ENCODE data around the gene SLC45A2. TPM values are rescaled to one million over a fixed set of nuclear protein-coding genes. Genes with fewer than 3 reads are reported as not detected.
"Not testable (repeated sequence)": the region's sequence is repeated elsewhere in the genome, so short reads cannot be mapped to it uniquely, and the experiment has no call there.

The SLC45A2 gene
- polyA plus RNA-seq, 1 donor: 0.12 TPM

DNA sequence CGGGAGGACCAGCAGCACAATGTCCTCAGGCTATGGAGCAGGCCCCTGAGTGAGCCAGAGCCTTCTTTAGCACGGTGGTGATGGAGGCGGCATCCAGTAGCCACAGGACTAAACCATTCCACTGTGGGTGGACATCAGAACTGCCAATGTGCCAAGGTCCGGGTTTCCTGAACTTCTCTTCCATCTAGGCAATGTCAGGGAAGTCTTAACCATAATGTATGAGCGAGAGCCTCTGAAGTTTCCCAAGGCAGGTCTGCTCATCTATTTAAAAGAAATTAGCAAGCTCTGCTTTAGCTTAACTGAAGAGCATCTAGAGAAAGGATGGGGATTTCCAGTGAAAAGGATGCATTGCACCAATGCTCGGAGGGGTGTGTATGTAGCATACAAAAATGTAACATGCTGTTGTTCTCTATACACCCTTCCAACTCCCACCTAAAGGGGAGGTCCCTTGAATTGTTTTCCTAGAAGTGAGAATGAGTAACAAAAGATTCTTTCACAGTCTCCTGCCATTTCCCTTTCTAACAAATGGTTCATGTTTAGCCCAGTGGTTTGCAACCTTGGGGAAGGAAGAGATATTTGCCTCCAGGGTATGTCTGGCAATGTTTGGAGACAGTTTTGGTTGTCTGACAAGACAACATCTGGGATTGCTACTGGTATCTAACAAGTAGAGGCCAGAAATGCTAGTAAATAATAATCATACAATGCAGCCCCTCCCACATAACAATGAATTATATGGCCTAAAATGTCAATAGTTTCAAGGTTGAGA is 54.4 kb downstream of the SLC45A2 start:
- Histone ChIP-seq H3K27me3 (ENCODE audit: control insufficient read depth, insufficient read depth, low read length) (peaks cover under 1% of the 10 kb centered on the region), H3K4me3 (ENCODE audit: low read length) (no peak overlapping the region), H3K27ac (ENCODE audit: low read length) (no peak overlapping the region), H3K36me3 (ENCODE audit: control insufficient read depth, insufficient read depth, low read length) (no peaks in the 10 kb centered on the region), H3K4me1 (ENCODE audit: control insufficient read depth, insufficient read depth, low read length) (no peaks in the 10 kb centered on the region), H3K9me3 (ENCODE audit: control insufficient read depth, low read depth, low read length) (no peaks in the 10 kb centered on the region)
- no peak for DNase-seq
- WGBS (ENCODE audit: insufficient coverage, low lambda C conversion rate): no CpG with 5 or more reads among the region's 6 CpGs

DNA sequence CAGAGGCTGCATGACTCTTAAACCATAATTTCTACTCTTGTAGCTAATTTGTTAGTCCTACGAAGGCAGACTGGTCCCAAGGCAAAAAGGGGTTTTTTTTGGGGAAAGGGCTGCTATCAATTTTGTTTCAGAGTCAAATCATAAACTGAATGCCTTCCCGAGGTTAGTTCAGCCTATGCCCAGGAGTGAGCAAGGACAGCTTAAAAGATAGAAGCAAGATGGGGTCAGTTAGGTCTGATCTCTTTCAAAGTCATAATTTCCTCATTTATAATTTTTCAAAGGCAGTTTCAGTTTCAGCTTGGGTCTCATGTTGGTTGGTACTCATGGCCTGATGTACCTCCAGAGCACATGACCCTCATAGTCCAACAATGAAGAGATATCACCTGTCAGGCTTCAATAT is 56.2 kb downstream of the SLC45A2 start:
- Histone ChIP-seq H3K27ac (ENCODE audit: low read length) (no peak overlapping the region), H3K4me1 (ENCODE audit: control insufficient read depth, insufficient read depth, low read length) (no peaks in the 10 kb centered on the region), H3K4me3 (ENCODE audit: low read length) (no peak overlapping the region), H3K36me3 (ENCODE audit: control insufficient read depth, insufficient read depth, low read length) (no peaks in the 10 kb centered on the region), H3K9me3 (ENCODE audit: control insufficient read depth, low read depth, low read length) (no peaks in the 10 kb centered on the region), H3K27me3 (ENCODE audit: control insufficient read depth, insufficient read depth, low read length) (no peaks in the 10 kb centered on the region)
- DNase-seq: no peak
- WGBS (ENCODE audit: insufficient coverage, low lambda C conversion rate): 80% methylated on average over 1 of the region's 2 CpGs

GRCh38 chr5:33927685-33928084 is 56.8 kb downstream of the SLC45A2 start:
- H3K36me3 ChIP-seq (ENCODE audit: control insufficient read depth, insufficient read depth, low read length): no peaks in the 10 kb centered on the region
- no peak overlapping the region for H3K4me3 ChIP-seq (ENCODE audit: low read length)
- H3K27me3 ChIP-seq (ENCODE audit: control insufficient read depth, insufficient read depth, low read length): no peaks in the 10 kb centered on the region
- WGBS (ENCODE audit: insufficient coverage, low lambda C conversion rate): no CpG with 5 or more reads among the region's 4 CpGs
- no peaks in the 10 kb centered on the region for H3K9me3 ChIP-seq (ENCODE audit: control insufficient read depth, low read depth, low read length)
- no peak overlapping the region for H3K27ac ChIP-seq (ENCODE audit: low read length)
- DNase-seq: no peak
- no peaks in the 10 kb centered on the region for H3K4me1 ChIP-seq (ENCODE audit: control insufficient read depth, insufficient read depth, low read length)

GRCh38 chr5:33925278-33925677 is 59.2 kb downstream of the SLC45A2 start:
- Histone ChIP-seq H3K27ac (ENCODE audit: low read length) (no peak overlapping the region), H3K4me1 (ENCODE audit: control insufficient read depth, insufficient read depth, low read length) (no peaks in the 10 kb centered on the region), H3K9me3 (ENCODE audit: control insufficient read depth, low read depth, low read length) (no peaks in the 10 kb centered on the region), H3K4me3 (ENCODE audit: low read length) (no peak overlapping the region), H3K36me3 (ENCODE audit: control insufficient read depth, insufficient read depth, low read length) (no peaks in the 10 kb centered on the region), H3K27me3 (ENCODE audit: control insufficient read depth, insufficient read depth, low read length) (no peaks in the 10 kb centered on the region)
- DNase-seq: no peak

DNA sequence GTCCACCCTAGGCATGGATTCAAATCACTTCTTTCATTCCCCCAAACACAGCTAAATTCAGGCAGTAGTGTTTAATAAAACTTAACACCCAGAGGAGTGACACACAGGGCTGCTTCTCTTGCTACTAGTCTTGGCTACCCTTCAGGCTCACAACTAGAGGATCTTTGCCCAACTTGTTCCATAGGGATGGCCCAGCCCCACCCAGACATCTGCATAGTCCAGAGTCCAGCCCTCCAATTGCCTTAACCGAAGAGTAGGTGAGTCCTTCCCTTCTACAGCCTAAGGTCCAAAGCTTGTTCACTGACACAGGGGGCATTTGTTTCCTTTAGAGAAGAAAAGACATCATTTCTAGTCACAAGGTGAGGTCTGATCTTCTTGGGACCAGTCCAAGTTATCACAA is 63.5 kb downstream of the SLC45A2 start:
- Histone ChIP-seq H3K27ac (ENCODE audit: low read length) (no peak overlapping the region), H3K27me3 (ENCODE audit: control insufficient read depth, insufficient read depth, low read length) (no peaks in the 10 kb centered on the region), H3K9me3 (ENCODE audit: control insufficient read depth, low read depth, low read length) (no peaks in the 10 kb centered on the region), H3K4me1 (ENCODE audit: control insufficient read depth, insufficient read depth, low read length) (no peaks in the 10 kb centered on the region), H3K36me3 (ENCODE audit: control insufficient read depth, insufficient read depth, low read length) (no peaks in the 10 kb centered on the region), H3K4me3 (ENCODE audit: low read length) (no peak overlapping the region)
- WGBS (ENCODE audit: insufficient coverage, low lambda C conversion rate): no CpG with 5 or more reads among the region's 1 CpG
- DNase-seq: peak in 1 of 2 donors; percentile 14

- not testable (repeated sequence) for H3K4me3 ChIP-seq (ENCODE audit: low read length); H3K36me3 ChIP-seq (ENCODE audit: control insufficient read depth, insufficient read depth, low read length); DNase-seq; H3K4me1 ChIP-seq (ENCODE audit: control insufficient read depth, insufficient read depth, low read length); H3K27ac ChIP-seq (ENCODE audit: low read length); H3K27me3 ChIP-seq (ENCODE audit: control insufficient read depth, insufficient read depth, low read length); H3K9me3 ChIP-seq (ENCODE audit: control insufficient read depth, low read depth, low read length)
- no CpG with 5 or more reads among the region's 3 CpGs for WGBS (ENCODE audit: insufficient coverage, low lambda C conversion rate)
These were observed 69.6 kb downstream of the SLC45A2 start for GRCh38 chr5:33914844-33915243.

GRCh38 chr5:33906248-33906647 is 78.2 kb downstream of the SLC45A2 start:
- H3K36me3 ChIP-seq (ENCODE audit: control insufficient read depth, insufficient read depth, low read length); H3K4me1 ChIP-seq (ENCODE audit: control insufficient read depth, insufficient read depth, low read length); H3K27ac ChIP-seq (ENCODE audit: low read length); H3K4me3 ChIP-seq (ENCODE audit: low read length); DNase-seq; H3K27me3 ChIP-seq (ENCODE audit: control insufficient read depth, insufficient read depth, low read length); H3K9me3 ChIP-seq (ENCODE audit: control insufficient read depth, low read depth, low read length): not testable (repeated sequence)
- WGBS (ENCODE audit: insufficient coverage, low lambda C conversion rate): 84% methylated on average over 3 of the region's 7 CpGs

- peaks cover 4% of the 10 kb centered on the region for H3K9me3 ChIP-seq (ENCODE audit: control insufficient read depth, low read depth, low read length)
- no peak for DNase-seq
- H3K36me3 ChIP-seq (ENCODE audit: control insufficient read depth, insufficient read depth, low read length): no peaks in the 10 kb centered on the region
- H3K4me1 ChIP-seq (ENCODE audit: control insufficient read depth, insufficient read depth, low read length): no peaks in the 10 kb centered on the region
- no peak overlapping the region for H3K4me3 ChIP-seq (ENCODE audit: low read length)
- no peaks in the 10 kb centered on the region for H3K27me3 ChIP-seq (ENCODE audit: control insufficient read depth, insufficient read depth, low read length)
- H3K27ac ChIP-seq (ENCODE audit: low read length): no peak overlapping the region
- no CpG with 5 or more reads among the region's 1 CpG for WGBS (ENCODE audit: insufficient coverage, low lambda C conversion rate)
These were observed 79.1 kb downstream of the SLC45A2 start for GRCh38 chr5:33905381-33905780.

DNA sequence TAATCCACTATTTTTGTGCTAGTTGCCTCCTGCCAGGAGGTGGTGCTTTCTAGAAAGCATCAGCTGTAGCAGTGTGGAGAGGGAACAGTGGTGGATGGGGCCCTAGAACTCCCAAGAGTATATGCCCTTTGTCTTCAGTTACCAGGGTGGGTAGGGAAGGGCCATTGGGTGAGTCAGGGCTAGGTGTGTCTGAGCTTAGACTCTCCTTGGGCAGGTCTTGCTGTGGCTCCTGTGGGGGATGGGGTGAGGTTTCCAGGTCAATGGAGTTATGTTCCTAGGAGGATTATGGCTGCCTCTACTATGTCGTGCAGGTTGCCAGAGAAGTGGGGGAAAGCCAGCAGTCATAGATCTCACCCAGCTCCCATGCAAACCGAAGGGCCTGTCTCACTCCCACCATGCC is 81.4 kb downstream of the SLC45A2 start:
- no peaks in the 10 kb centered on the region for H3K27me3 ChIP-seq (ENCODE audit: control insufficient read depth, insufficient read depth, low read length)
- H3K4me3 ChIP-seq (ENCODE audit: low read length): no peak overlapping the region
- H3K27ac ChIP-seq (ENCODE audit: low read length): no peak overlapping the region
- DNase-seq: no peak
- no peaks in the 10 kb centered on the region for H3K36me3 ChIP-seq (ENCODE audit: control insufficient read depth, insufficient read depth, low read length)
- WGBS (ENCODE audit: insufficient coverage, low lambda C conversion rate): no CpG with 5 or more reads among the region's 2 CpGs
- peaks cover 4% of the 10 kb centered on the region for H3K9me3 ChIP-seq (ENCODE audit: control insufficient read depth, low read depth, low read length)
- no peaks in the 10 kb centered on the region for H3K4me1 ChIP-seq (ENCODE audit: control insufficient read depth, insufficient read depth, low read length)

DNA sequence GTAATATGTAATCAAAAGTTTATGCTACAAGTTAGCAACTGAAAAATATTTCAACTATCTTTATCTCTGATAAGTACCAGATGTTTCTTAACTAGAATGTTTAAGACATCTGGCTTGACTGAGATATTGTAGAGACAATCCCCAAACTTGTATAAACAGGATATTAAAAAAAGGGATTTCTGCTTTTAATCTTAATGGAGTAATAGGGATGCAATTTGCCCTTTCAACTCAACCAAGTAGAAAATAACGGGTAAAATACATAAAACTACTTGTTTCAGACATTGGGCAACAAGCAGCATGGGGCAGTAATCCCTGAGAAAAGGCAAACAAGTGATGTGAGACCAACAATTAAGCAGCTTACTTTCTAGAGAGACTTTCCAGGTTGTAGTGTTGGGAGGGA is 83.3 kb downstream of the SLC45A2 start:
- Histone ChIP-seq H3K27ac (ENCODE audit: low read length) (no peak overlapping the region), H3K27me3 (ENCODE audit: control insufficient read depth, insufficient read depth, low read length) (no peaks in the 10 kb centered on the region), H3K9me3 (ENCODE audit: control insufficient read depth, low read depth, low read length) (no peaks in the 10 kb centered on the region), H3K4me1 (ENCODE audit: control insufficient read depth, insufficient read depth, low read length) (no peaks in the 10 kb centered on the region), H3K4me3 (ENCODE audit: low read length) (no peak overlapping the region), H3K36me3 (ENCODE audit: control insufficient read depth, insufficient read depth, low read length) (no peaks in the 10 kb centered on the region)
- WGBS (ENCODE audit: insufficient coverage, low lambda C conversion rate): no CpG with 5 or more reads among the region's 1 CpG
- no peak for DNase-seq
